Activated T-cell treated with anti-CD3 and anti-CD28 coated beads, Interleukin-2, amount 50 U/mL, for 4 hours (primary cell): Measurements from ENCODE around the gene ATP8A2. TPM values are rescaled to one million over a fixed set of nuclear protein-coding genes. Genes with fewer than 3 reads are reported as not detected.
A peak's percentile ranks its signal among the peaks of the same experiment; 100 is the strongest.

ENCODE experiments used
- ATAC-seq, 2 donors: fragments of 200-7000 bp; cut with Tn5 transposase; one replicate each; pipeline ENCODE4 v1.10.0; 2021
- DNase-seq: peaks from one replicate; pipeline ENCODE4 v3.0.0-alpha.2; 2020
- H3K27me3 Mint-ChIP-seq: one replicate; pipeline ENCODE4 v1.8.0; 2021; ENCODE audit warnings: low read depth, mixed read lengths
- H3K36me3 Mint-ChIP-seq: one replicate; pipeline ENCODE4 v1.8.0; 2022; ENCODE audit warnings: mixed read lengths; ENCODE audit not compliant: insufficient read depth
- H3K4me1 Mint-ChIP-seq: one replicate; pipeline ENCODE4 v1.8.0; 2021; ENCODE audit warnings: low read depth, mixed read lengths
- H3K4me3 Mint-ChIP-seq: one replicate; pipeline ENCODE4 v1.8.0; 2021; ENCODE audit warnings: mild to moderate bottlenecking, moderate library complexity, mixed read lengths
- H3K9me3 Mint-ChIP-seq: one replicate; pipeline ENCODE4 v1.8.0; 2021; ENCODE audit warnings: mixed read lengths
- total RNA-seq, 3 donors: library from RNA; stranded (reverse); gene quantifications; one replicate each; pipeline ENCODE4 v1.2.1, GENCODE V29; 2021

ATP8A2 gene
- total RNA-seq, 3 donors from 2014 or later = 0.22 to 0.56 (median 0.50) TPM

DNA sequence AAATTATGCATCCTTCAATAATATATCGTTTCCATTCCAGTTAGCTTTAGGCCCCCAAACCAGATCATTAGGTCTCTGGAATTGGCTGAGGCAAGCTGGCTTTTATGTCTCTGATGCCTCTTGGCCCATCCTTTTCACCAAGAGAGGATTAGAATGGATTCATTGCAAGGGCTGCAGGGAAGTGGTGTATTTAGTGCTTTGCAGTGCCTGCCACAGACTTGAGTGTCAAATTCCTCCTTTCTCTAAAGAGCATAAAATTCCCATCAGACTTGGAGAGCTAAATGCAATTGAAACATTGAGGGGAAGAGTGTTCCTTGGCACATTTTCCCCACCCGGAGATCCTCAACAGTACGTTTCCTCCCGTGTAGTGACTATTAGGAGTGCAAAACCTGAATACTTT is 302.6 kb downstream of the ATP8A2 start:
- peaks cover 13% of the 10 kb centered on the region for H3K27me3 Mint-ChIP-seq
- no peaks in the 10 kb centered on the region for H3K36me3 Mint-ChIP-seq
- no peak for DNase-seq
- H3K4me3 Mint-ChIP-seq = no peak overlapping the region
- no peaks in the 10 kb centered on the region for H3K4me1 Mint-ChIP-seq
- ATAC-seq = no peak
- peaks cover 4% of the 10 kb centered on the region for H3K9me3 Mint-ChIP-seq

DNA sequence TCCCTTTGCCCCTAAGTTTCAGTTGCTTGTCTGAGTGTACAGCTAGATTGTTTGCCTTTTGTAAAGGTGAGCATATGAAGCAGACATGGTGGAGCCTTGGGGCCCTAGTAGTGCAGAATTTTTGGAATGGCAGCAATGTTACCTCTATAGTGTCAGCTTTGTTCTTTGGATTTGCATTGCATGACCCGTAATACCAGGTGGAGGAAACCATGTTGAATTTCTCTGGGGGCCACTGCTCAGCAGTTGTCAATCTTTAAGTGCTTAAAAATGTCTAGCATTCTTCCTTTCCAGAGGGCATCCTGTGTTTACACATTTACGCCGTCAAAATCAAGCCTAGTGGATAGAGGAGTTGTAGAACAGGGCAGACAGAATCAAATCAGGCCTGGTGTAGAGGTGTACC is 303.3 kb downstream of the ATP8A2 start:
- H3K4me1 Mint-ChIP-seq = no peaks in the 10 kb centered on the region
- H3K36me3 Mint-ChIP-seq = no peaks in the 10 kb centered on the region
- ATAC-seq = no peak
- no peak for DNase-seq
- H3K27me3 Mint-ChIP-seq = peaks cover 13% of the 10 kb centered on the region
- no peak overlapping the region for H3K4me3 Mint-ChIP-seq
- no peaks in the 10 kb centered on the region for H3K9me3 Mint-ChIP-seq

DNA sequence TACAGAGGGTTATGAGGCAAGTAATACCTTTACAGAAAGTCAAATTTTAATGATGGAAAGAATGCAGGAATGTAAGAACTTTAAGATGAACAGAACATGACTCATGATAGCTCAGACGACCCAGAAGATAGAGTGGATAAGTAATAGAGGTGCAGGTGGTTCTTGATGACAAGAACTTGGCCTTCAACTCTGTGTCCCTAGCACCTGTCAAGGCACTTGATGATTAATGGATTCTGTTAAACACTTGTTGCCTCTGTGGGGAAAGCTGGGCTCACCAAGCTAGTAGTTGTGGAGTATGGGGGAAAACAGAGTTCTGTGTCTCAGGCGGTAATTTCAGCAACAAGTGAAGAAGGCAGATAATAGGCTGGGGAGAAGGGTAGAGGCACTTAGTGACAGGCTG is 306.2 kb downstream of the ATP8A2 start:
- DNase-seq = no peak
- H3K27me3 Mint-ChIP-seq = no peaks in the 10 kb centered on the region
- H3K9me3 Mint-ChIP-seq = no peaks in the 10 kb centered on the region
- no peak for ATAC-seq
- H3K4me1 Mint-ChIP-seq = no peaks in the 10 kb centered on the region
- no peaks in the 10 kb centered on the region for H3K36me3 Mint-ChIP-seq
- no peak overlapping the region for H3K4me3 Mint-ChIP-seq

DNA sequence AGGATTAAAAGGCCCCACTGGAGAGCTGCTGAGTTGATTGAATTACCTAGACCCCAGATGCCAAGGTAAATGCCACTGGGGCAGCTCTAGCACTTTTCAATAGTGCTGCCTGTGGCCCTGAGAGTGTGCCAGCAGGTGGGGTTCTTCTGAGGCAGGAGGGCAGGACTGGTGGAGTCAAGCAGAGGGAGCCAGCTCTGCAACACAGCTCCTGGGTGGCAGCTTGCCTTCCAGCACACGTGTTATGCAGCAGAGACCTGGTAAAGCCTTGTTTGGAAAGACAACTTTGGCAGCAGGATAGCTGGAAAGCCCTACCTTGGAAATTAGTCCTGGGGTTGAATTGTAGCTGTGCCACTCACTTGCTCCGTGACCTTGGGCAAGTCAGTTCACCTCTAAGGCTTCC is 306.6 kb downstream of the ATP8A2 start:
- DNase-seq (peak; percentile 5), ATAC-seq (no peak)
- H3K36me3 Mint-ChIP-seq = no peaks in the 10 kb centered on the region
- no peaks in the 10 kb centered on the region for H3K9me3 Mint-ChIP-seq
- no peaks in the 10 kb centered on the region for H3K4me1 Mint-ChIP-seq
- H3K4me3 Mint-ChIP-seq = no peak overlapping the region
- no peaks in the 10 kb centered on the region for H3K27me3 Mint-ChIP-seq

GRCh38 chr13:25679159-25679558 is 307.4 kb downstream of the ATP8A2 start:
- Mint-ChIP-seq H3K9me3 (no peaks in the 10 kb centered on the region), H3K4me3 (no peak overlapping the region), H3K36me3 (no peaks in the 10 kb centered on the region), H3K27me3 (no peaks in the 10 kb centered on the region), H3K4me1 (no peaks in the 10 kb centered on the region)
- DNase-seq = no peak
- ATAC-seq = no peak

DNA sequence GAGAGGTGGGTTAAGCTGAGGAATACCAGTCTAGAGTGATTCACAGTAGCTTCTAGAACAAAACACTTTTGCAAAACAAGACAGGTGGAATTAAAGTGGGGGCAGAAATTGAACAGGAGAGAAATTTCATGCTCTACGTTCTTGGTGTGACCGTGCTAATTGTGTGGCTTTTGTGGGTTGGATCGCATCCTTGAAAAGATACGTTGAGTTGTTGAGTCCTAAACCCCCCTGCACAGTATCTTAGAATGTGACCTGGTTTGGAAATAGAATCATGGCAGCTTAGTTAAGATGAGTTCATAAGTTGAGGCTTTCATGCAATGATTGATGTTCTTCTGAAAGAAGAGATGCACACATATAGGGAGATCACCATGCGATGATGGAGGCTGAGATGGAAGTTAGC is 308.2 kb downstream of the ATP8A2 start:
- H3K4me3 Mint-ChIP-seq = no peak overlapping the region
- no peaks in the 10 kb centered on the region for H3K27me3 Mint-ChIP-seq

GRCh38 chr13:25682276-25682675 is 310.5 kb downstream of the ATP8A2 start:
- H3K4me1 Mint-ChIP-seq = no peaks in the 10 kb centered on the region
- no peak for ATAC-seq

More for the DNA sequence above, 308.2 kb downstream of the ATP8A2 start:
- Mint-ChIP-seq H3K9me3 (no peaks in the 10 kb centered on the region), H3K36me3 (no peaks in the 10 kb centered on the region), H3K4me1 (no peaks in the 10 kb centered on the region)
- DNase-seq (no peak), ATAC-seq (no peak)

DNA sequence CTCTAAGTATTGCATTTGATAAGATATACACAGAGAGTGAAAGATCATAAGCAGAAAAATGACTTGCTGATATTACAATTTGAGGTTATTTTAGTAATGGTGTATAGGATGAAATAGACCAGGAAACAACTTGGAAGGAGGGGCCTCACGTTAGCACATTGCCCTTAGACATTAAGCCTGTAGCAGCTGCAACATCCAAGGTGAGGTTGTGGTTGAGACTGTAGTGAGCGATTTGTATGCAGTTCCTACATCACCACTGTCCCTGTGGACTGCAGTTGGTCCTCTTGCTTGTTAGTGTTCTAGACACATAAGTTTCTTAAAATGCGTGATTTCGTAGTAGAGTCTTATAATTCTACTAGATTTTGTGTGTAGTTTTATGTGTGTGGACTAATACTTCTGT is 311.3 kb downstream of the ATP8A2 start:
- Mint-ChIP-seq H3K9me3 (no peaks in the 10 kb centered on the region), H3K27me3 (no peaks in the 10 kb centered on the region), H3K4me3 (no peak overlapping the region), H3K4me1 (no peaks in the 10 kb centered on the region), H3K36me3 (no peaks in the 10 kb centered on the region)
- DNase-seq = no peak
- ATAC-seq = no peak

More at GRCh38 chr13:25682276-25682675, 310.5 kb downstream of the ATP8A2 start:
- DNase-seq = no peak
- no peaks in the 10 kb centered on the region for H3K36me3 Mint-ChIP-seq
- no peaks in the 10 kb centered on the region for H3K27me3 Mint-ChIP-seq
- no peak overlapping the region for H3K4me3 Mint-ChIP-seq
- H3K9me3 Mint-ChIP-seq = no peaks in the 10 kb centered on the region

DNA sequence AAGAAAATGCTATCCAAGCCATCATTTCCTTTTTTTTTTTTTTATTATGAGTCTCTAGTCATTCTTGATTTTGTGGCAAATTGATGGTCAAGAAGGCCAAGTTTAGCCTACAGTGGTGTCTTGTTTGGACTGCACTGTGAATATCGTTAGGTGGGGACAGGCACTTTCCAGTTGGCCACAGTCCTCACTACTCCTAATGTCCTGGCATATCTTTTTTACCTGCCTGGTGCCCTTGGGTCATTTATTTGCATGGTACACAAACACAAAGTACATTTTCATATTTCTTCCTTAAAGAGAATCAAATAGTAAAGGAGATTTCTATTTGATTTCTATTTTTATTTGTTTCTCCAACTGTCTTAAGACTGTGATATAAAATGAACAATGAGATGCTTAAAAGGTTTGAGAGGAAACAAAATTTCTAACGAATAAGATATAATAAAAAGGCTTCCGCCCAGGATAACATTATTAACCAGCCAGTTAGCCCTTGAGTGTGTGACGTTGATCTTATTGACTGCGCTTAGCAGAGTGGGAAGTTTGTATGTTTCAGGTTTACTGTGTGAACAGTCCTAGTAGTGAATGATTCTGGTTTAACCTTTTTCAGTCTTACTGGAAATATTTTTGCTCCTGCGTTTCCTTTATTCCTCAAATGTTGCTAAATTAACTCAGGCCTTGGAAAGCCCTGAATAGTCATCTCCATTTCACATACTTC is 312.0 kb downstream of the ATP8A2 start:
- Mint-ChIP-seq H3K4me3 (no peak overlapping the region), H3K4me1 (no peaks in the 10 kb centered on the region), H3K27me3 (no peaks in the 10 kb centered on the region), H3K36me3 (no peaks in the 10 kb centered on the region), H3K9me3 (no peaks in the 10 kb centered on the region)
- no peak for DNase-seq
- no peak for ATAC-seq

DNA sequence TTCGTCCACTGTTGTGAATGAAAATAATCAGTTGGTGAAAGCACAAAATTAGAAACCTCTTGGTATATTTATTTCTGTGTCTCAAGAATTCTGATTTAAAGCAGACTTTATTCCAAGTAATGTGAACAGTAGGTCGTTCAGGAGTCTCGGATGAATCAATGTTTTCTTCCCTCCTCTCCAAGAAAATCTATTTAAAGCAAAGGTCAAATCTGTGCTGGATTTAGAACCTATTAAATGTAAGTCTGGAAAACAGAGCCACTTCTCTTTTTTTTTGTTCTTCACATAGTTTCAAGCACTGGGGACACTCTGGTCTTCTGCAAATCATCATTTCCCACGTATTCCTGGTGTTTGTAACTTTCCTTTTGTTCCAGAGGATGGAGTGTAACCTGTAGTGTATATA is 312.7 kb downstream of the ATP8A2 start:
- no peaks in the 10 kb centered on the region for H3K36me3 Mint-ChIP-seq
- DNase-seq = no peak
- no peak for ATAC-seq
- H3K4me3 Mint-ChIP-seq = no peak overlapping the region
- no peaks in the 10 kb centered on the region for H3K9me3 Mint-ChIP-seq
- H3K4me1 Mint-ChIP-seq = no peaks in the 10 kb centered on the region
- H3K27me3 Mint-ChIP-seq = no peaks in the 10 kb centered on the region

DNA sequence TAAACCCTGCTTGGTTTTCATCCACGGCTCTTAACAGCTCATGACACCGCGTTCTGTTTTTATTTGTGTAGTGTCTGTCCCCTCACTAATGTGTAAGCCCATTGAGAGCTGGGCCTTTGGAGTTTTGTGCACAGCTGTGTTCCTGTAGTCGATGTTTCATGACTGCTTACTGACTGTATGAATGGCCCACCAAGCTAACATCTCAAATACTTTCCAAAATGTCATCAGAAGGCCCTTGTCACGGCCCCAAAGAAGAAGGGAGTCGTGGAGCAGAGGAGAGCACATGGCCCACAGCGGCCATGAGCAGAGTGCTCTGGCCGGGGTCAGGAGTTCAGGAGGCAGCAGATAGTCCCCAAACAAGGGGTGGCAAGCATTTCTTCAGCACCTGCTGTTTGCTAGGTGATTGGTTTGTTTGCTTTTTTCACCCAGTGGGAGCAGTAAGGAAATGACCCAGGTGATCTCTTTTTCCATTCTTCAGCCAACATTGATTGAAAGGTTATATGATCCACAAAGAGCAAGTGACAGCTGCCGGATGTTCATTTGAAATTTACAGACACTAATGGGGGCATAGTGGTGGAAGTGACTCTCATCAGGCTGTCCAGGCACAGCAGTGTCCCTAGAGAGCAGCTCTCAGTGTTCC is 315.2 kb downstream of the ATP8A2 start:
- no peak overlapping the region for H3K4me3 Mint-ChIP-seq
- ATAC-seq (no peak), DNase-seq (no peak)
- no peaks in the 10 kb centered on the region for H3K9me3 Mint-ChIP-seq
- H3K36me3 Mint-ChIP-seq = no peaks in the 10 kb centered on the region
- H3K4me1 Mint-ChIP-seq = no peaks in the 10 kb centered on the region
- no peaks in the 10 kb centered on the region for H3K27me3 Mint-ChIP-seq

DNA sequence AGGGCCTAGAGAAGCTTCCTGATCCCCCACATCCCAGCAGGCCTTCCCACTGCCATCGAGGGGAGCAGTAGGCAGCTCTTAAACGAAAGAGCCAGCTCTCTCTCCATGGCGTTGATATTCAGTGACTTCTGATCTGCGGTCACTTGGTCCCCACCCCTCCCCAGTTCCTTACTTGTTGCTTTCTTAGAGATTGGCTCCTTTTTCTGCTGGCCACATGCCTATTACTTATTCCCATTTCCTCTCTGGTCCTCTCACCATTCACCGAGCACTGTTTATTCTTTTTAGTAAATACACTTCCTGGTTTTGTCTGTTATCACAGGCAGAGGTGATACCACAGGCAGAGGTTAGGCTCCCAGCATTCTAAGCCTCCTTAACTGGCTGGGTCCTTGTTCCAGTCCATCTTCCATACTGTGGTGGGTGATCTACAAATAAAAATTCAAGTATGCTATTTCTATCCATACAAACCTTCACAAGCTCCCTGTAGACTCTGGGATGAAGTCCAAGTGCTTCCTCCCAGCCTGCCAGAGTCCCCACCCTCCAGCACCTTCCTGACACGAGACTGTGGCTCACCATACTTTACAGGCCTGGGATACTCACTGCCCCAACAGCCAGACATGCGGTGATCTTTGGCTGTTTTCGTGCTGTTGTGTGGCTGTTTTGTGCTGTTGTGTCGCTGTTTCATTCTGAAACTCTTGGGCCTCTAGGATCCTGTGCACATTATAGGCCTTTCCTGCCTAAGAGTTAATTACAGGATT is 315.9 kb downstream of the ATP8A2 start:
- H3K4me1 Mint-ChIP-seq = no peaks in the 10 kb centered on the region
- DNase-seq = no peak
- no peak overlapping the region for H3K4me3 Mint-ChIP-seq
- H3K9me3 Mint-ChIP-seq = no peaks in the 10 kb centered on the region
- H3K27me3 Mint-ChIP-seq = no peaks in the 10 kb centered on the region
- no peak for ATAC-seq
- H3K36me3 Mint-ChIP-seq = no peaks in the 10 kb centered on the region

DNA sequence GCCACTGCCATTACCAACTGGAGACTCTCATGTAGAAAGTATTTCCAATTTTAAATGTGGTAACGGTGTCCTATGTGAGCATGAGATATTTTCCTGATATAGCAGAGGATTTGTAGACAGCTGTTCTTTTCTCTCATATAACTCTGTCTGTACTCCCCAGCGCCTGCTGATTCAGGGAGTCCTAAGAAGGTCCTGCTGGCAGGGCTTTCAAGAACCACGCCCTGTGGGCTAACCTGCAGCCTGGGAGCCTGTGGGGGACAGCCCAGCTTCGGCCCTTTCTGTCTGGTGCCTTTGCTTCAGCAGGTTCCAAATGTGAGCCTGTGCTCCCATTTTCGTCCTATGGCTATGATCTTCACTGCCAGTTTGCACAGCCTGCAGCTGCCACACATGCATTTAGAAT is 316.8 kb downstream of the ATP8A2 start:
- DNase-seq = no peak
- Mint-ChIP-seq H3K27me3 (no peaks in the 10 kb centered on the region), H3K9me3 (no peaks in the 10 kb centered on the region), H3K36me3 (no peaks in the 10 kb centered on the region), H3K4me3 (no peak overlapping the region), H3K4me1 (no peaks in the 10 kb centered on the region)
- ATAC-seq = no peak

GRCh38 chr13:25689539-25689938 is 317.8 kb downstream of the ATP8A2 start:
- no peaks in the 10 kb centered on the region for H3K4me1 Mint-ChIP-seq
- no peaks in the 10 kb centered on the region for H3K36me3 Mint-ChIP-seq
- DNase-seq (no peak), ATAC-seq (no peak)
- H3K27me3 Mint-ChIP-seq = no peaks in the 10 kb centered on the region
- no peaks in the 10 kb centered on the region for H3K9me3 Mint-ChIP-seq
- no peak overlapping the region for H3K4me3 Mint-ChIP-seq

GRCh38 chr13:25690582-25690981 is 318.8 kb downstream of the ATP8A2 start:
- H3K4me3 Mint-ChIP-seq = no peak overlapping the region
- H3K9me3 Mint-ChIP-seq = no peaks in the 10 kb centered on the region
- no peaks in the 10 kb centered on the region for H3K27me3 Mint-ChIP-seq
- H3K4me1 Mint-ChIP-seq = no peaks in the 10 kb centered on the region
- no peaks in the 10 kb centered on the region for H3K36me3 Mint-ChIP-seq
- DNase-seq (no peak), ATAC-seq (no peak)
